Mucosa of descending colon (tissue), 3 donors: Measurements from ENCODE around the gene MT1A. TPM values are rescaled to one million over a fixed set of nuclear protein-coding genes. Genes with fewer than 3 reads are reported as not detected.

Experiments used
- ATAC-seq: fragments of 200-7000 bp; cut with Tn5 transposase; one replicate; pipeline ENCODE4 v1.9.1; 2020; ENCODE audit warnings: mild to moderate bottlenecking, moderate library complexity
- DNase-seq, 3 donors: peaks; one replicate each; pipeline ENCODE4 v3.0.0-alpha.2; 2020
- H3K36me3 ChIP-seq: fragments of 200-600 bp; one replicate; pipeline ENCODE4 v1.8.0; 2021; ENCODE audit warnings: low read depth, mild to moderate bottlenecking
- H3K4me1 ChIP-seq: fragments of 200-600 bp; one replicate; pipeline ENCODE4 v1.8.0; 2021; ENCODE audit warnings: low read depth, mild to moderate bottlenecking
- H3K4me3 ChIP-seq: fragments of 200-600 bp; one replicate; pipeline ENCODE4 v1.8.0; 2021; ENCODE audit warnings: mild to moderate bottlenecking
- H3K9me3 ChIP-seq: fragments of 200-600 bp; one replicate; pipeline ENCODE4 v1.8.0; 2021; ENCODE audit warnings: mild to moderate bottlenecking
- intact Hi-C, 2 donors: fragments of 100-400 bp; cut with DNase I in 1 of 2; cut with micrococcal nuclease in 1 of 2; formaldehyde crosslinking; loops; one replicate each; pipeline versions ENCODE4 v1.11.0 to v1.11.1; 2022; cut with DNase I, micrococcal nuclease
- total RNA-seq, 3 donors: library from RNA; stranded (reverse); fragmentation: NEBNext Ultra II Directional in 2 of 3; extraction: Animal tissue kit (Norgen Biotek cat#: 25700) in 2 of 3; gene quantifications; one replicate each; pipeline versions ENCODE4 v1.2.1 to v1.2.4, GENCODE V29; 2021 to 2023
- TF ChIP-seq, protein P1 (sequence below): fragments of 200-600 bp; IDR thresholded peaks from one replicate; pipeline ENCODE4 v1.8.0; 2022; ENCODE audit warnings: antibody characterized with exemption, mild to moderate bottlenecking
- donor health status: DM: no; HTN: no; CAD: no; lungs with moderate emphysema.
- donor health status: DM: no; HTN: no; CAD: no.
- donor health status: DM: no; HTN: yes; CAD: no.

Gene MT1A
- total RNA-seq, 3 donors from 2014 or later, result 4.5 to 9.7 (median 8.9) TPM

GRCh38 chr16:56607675-56608042 is 30.8 kb upstream of the MT1A start:
- peaks cover 20% of the 10 kb centered on the region for H3K4me1 ChIP-seq
- H3K9me3 ChIP-seq, result no peaks in the 10 kb centered on the region
- H3K36me3 ChIP-seq, result no peaks in the 10 kb centered on the region
- TF ChIP-seq, protein P1, sequence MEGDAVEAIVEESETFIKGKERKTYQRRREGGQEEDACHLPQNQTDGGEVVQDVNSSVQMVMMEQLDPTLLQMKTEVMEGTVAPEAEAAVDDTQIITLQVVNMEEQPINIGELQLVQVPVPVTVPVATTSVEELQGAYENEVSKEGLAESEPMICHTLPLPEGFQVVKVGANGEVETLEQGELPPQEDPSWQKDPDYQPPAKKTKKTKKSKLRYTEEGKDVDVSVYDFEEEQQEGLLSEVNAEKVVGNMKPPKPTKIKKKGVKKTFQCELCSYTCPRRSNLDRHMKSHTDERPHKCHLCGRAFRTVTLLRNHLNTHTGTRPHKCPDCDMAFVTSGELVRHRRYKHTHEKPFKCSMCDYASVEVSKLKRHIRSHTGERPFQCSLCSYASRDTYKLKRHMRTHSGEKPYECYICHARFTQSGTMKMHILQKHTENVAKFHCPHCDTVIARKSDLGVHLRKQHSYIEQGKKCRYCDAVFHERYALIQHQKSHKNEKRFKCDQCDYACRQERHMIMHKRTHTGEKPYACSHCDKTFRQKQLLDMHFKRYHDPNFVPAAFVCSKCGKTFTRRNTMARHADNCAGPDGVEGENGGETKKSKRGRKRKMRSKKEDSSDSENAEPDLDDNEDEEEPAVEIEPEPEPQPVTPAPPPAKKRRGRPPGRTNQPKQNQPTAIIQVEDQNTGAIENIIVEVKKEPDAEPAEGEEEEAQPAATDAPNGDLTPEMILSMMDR, result no peak
- no peak for DNase-seq
- intact Hi-C loops, result loop anchor here in 1 of 2 donors (10.0 kb wide), 1 partner anchor 93 kb away; no protein-coding TSS in a partner anchor
- no peak overlapping the region for H3K4me3 ChIP-seq
- ATAC-seq, result no peak

DNA sequence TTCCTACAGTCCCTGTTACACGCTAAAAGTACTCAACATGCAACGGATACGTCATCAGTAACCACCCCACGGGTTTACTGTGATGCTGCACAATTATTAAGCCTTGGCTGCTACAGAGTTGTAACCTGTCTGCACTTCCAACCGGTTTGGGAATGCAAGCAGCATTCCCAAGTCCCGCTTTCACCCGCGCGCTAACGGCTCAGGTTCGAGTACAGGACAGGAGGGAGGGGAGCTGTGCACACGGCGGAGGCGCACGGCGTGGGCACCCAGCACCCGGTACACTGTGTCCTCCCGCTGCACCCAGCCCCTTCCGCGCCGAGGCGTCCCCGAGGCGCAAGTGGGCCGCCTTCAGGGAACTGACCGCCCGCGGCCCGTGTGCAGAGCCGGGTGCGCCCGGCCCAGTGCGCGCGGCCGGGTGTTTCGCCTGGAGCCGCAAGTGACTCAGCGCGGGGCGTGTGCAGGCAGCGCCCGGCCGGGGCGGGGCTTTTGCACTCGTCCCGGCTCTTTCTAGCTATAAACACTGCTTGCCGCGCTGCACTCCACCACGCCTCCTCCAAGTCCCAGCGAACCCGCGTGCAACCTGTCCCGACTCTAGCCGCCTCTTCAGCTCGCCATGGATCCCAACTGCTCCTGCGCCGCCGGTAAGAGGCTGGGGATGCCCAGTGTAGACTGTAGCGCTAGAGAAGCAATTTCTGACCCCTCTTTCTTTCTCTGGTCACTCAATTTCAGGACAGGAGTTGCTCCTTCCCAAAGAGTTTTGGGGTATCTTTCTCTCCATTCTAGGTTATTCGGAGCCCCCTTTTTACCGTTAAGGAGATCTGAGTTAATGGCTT is 30.2 kb upstream of the MT1A start, which contains the start of gene MT2A:
Gene MT2A, plus strand, starts transcription at position 542 of the 833 bp plus-strand sequence. Its CDS starts 72 bp downstream, at position 614.
- Histone ChIP-seq H3K4me1 (peaks cover 20% of the 10 kb centered on the region), H3K4me3 (peak within 1 kb of the TSS; percentile 0), H3K36me3 (no peaks in the 10 kb centered on the region), H3K9me3 (no peaks in the 10 kb centered on the region)
- TF ChIP-seq, protein P1, result no peak
- intact Hi-C loops, result loop anchor here in 1 of 2 donors (10.0 kb wide), 1 partner anchor 93 kb away; no protein-coding TSS in a partner anchor
- ATAC-seq (peak; percentile 92), DNase-seq (peak; percentile 96 to 98 (median 97))

- H3K4me1 ChIP-seq, result peaks cover 20% of the 10 kb centered on the region
Measured at GRCh38 chr16:56608876-56609462, 29.5 kb upstream of the MT1A start.

DNA sequence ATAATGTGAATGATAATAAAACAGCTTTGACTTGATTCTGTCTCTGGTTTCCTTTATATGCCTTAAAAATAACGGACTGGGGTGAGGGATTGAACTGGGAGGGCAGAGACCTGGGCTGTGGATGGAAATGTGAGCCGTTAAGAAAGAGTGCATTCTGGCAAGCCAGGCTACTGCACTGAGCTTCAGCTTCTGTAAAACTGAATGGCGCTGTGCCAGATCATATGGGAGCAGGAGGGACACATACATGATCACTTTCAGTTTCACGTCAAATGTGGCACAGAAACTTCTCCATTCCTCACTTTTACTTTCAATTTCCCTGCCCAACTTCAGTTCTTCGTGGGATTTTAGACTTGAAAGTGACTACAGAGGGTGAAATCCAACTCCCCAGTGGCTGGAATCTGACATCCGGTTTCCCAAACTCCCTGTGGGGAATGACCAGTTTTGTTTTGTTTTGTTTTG is 29.0 kb upstream of the MT1A start:
- H3K4me1 ChIP-seq, result peaks cover 20% of the 10 kb centered on the region
- no peak overlapping the region for H3K4me3 ChIP-seq
- DNase-seq, result peak; percentile 52 to 92 (median 70)
- no peaks in the 10 kb centered on the region for H3K9me3 ChIP-seq
- peak; percentile 61 for ATAC-seq
- TF ChIP-seq, protein P1, result no peak
- intact Hi-C loops, result loop anchor here in 1 of 2 donors (10.0 kb wide), 1 partner anchor 95 kb away; no protein-coding TSS in a partner anchor
- H3K36me3 ChIP-seq, result no peaks in the 10 kb centered on the region

More at GRCh38 chr16:56608876-56609462, 29.5 kb upstream of the MT1A start:
- intact Hi-C loops, result loop anchor here in 1 of 2 donors (10.0 kb wide), 1 partner anchor 94 kb away; no protein-coding TSS in a partner anchor
- H3K9me3 ChIP-seq, result no peaks in the 10 kb centered on the region
- peak overlapping the region; percentile 0 for H3K4me3 ChIP-seq
- H3K36me3 ChIP-seq, result no peaks in the 10 kb centered on the region
- DNase-seq (peak in 2 of 3 donors; percentile 47 to 59), ATAC-seq (peak; percentile 3)
- TF ChIP-seq, protein P1, result no peak

GRCh38 chr16:56610017-56610608 is 28.4 kb upstream of the MT1A start:
- intact Hi-C loops, result no loop called here
- peaks cover 20% of the 10 kb centered on the region for H3K4me1 ChIP-seq
- peak; percentile 13 for ATAC-seq

More at GRCh38 chr16:56610017-56610608, 28.4 kb upstream of the MT1A start:
- DNase-seq, result peak; percentile 56 to 69 (median 61)
- no peaks in the 10 kb centered on the region for H3K9me3 ChIP-seq
- no peaks in the 10 kb centered on the region for H3K36me3 ChIP-seq
- TF ChIP-seq, protein P1, result no peak
- H3K4me3 ChIP-seq, result no peak overlapping the region
